ENCODE data around the gene OR13C3.
"Not testable (repeated sequence)": the region's sequence is repeated elsewhere in the genome, so short reads cannot be mapped to it uniquely, and the experiment has no call there.

The OR13C3 gene

GRCh38 chr9:104536756-104537155 is at the start of gene OR13C3:
Gene OR13C3 (minus strand): TSS chr9:104536856. CDS start chr9:104536723, 133 bp downstream.
- DNase-seq, result no peak

GRCh38 chr9:104580562-104580961 is 43.9 kb upstream of the OR13C3 start:
- no peak for DNase-seq

GRCh38 chr9:104577263-104577662 is 40.6 kb upstream of the OR13C3 start:
- DNase-seq, result no peak

GRCh38 chr9:104575456-104575855 is 38.8 kb upstream of the OR13C3 start:
- no peak for DNase-seq

- DNase-seq, result no peak
Measured at GRCh38 chr9:104572612-104573011, 36.0 kb upstream of the OR13C3 start.

- no peak for DNase-seq
Measured at GRCh38 chr9:104568868-104569267, 32.2 kb upstream of the OR13C3 start, which contains the start of gene OR13C8. Gene OR13C8 (plus strand): TSS chr9:104569168. CDS start chr9:104569168, 0 bp downstream.

GRCh38 chr9:104564358-104564757 is 27.7 kb upstream of the OR13C3 start:
- DNase-seq, result no peak

GRCh38 chr9:104556830-104557634 is 20.4 kb upstream of the OR13C3 start:
- DNase-seq, result no peak

GRCh38 chr9:104555521-104555920 is 18.9 kb upstream of the OR13C3 start:
- DNase-seq, result no peak

- DNase-seq, result no peak
Measured at GRCh38 chr9:104553261-104553660, 16.6 kb upstream of the OR13C3 start.

GRCh38 chr9:104544644-104545043 is 8.0 kb upstream of the OR13C3 start:
- DNase-seq, result no peak

- DNase-seq, result no peak
Measured at GRCh38 chr9:104539275-104539674, 2.6 kb upstream of the OR13C3 start.

GRCh38 chr9:104527109-104527508 is 9.5 kb downstream of the OR13C3 start, which contains the start of gene OR13C4:
Gene OR13C4 (minus strand): TSS chr9:104527209. CDS start chr9:104527209, 0 bp downstream.
- DNase-seq, result no peak

GRCh38 chr9:104520241-104520640 is 16.4 kb downstream of the OR13C3 start:
- DNase-seq, result not testable (repeated sequence)

GRCh38 chr9:104514901-104515300 is 21.8 kb downstream of the OR13C3 start:
- no peak for DNase-seq

GRCh38 chr9:104506565-104506964 is 30.1 kb downstream of the OR13C3 start:
- no peak for DNase-seq

- no peak for DNase-seq
Measured at GRCh38 chr9:104503963-104504362, 32.7 kb downstream of the OR13C3 start, which contains the start of gene OR13F1. Gene OR13F1 (plus strand): TSS chr9:104504263. CDS start chr9:104504263, 0 bp downstream.

GRCh38 chr9:104503440-104503839 is 33.2 kb downstream of the OR13C3 start:
- no peak for DNase-seq

GRCh38 chr9:104494808-104495207 is 41.8 kb downstream of the OR13C3 start:
- peak; percentile 6 for DNase-seq

Data from NCI-H2171 (cell line).